SU-DHL-6 (cell line): ENCODE measurements around the gene AKNAD1.

ENCODE experiments used
- H2AFZ ChIP-seq: fragments of 200-600 bp; sonication (generic); 2 replicates; pipeline ENCODE4 v1.6.1; 2014; ENCODE audit warnings: low read depth, mild to moderate bottlenecking, moderate library complexity, mixed read lengths, antibody characterized with exemption, low read length; ENCODE audit not compliant: severe bottlenecking
- H3F3A ChIP-seq: fragments of 200-600 bp; shearing (Covaris generic); 2 replicates; pipeline ENCODE4 v1.6.0; 2016; ENCODE audit warnings: antibody characterized with exemption, mild to moderate bottlenecking; ENCODE audit not compliant: insufficient read depth
- H3K27ac ChIP-seq: fragments of 200-600 bp; sonication (generic); 2 replicates; pipeline ENCODE4 v1.5.1; 2016; ENCODE audit warnings: low read depth, mild to moderate bottlenecking, low read length, moderate library complexity, mixed read lengths
- H3K27me3 ChIP-seq: fragments of 200-600 bp; sonication (generic), shearing (Covaris generic); 2 replicates; pipeline ENCODE4 v1.6.0; 2014; ENCODE audit warnings: mild to moderate bottlenecking, low read length
- H3K36me3 ChIP-seq: fragments of 200-600 bp; sonication (generic); 2 replicates; pipeline ENCODE4 v1.6.1; 2014; ENCODE audit warnings: mild to moderate bottlenecking, low read length, mixed read lengths
- H3K4me2 ChIP-seq: fragments of 300-600, 200-600 bp; shearing (Covaris generic), sonication (generic); 2 replicates; pipeline ENCODE4 v1.6.0; 2014; ENCODE audit warnings: low read length, low read depth, mild to moderate bottlenecking; ENCODE audit not compliant: poor library complexity, severe bottlenecking
- H3K4me3 ChIP-seq: fragments of 200-600 bp; sonication (generic); 2 replicates; pipeline ENCODE4 v1.5.1; 2014; ENCODE audit warnings: antibody characterized with exemption, low read length, mild to moderate bottlenecking, mixed read lengths; ENCODE audit not compliant: insufficient read depth, poor library complexity, severe bottlenecking
- H3K79me2 ChIP-seq: fragments of 200-600 bp; sonication (generic); 2 replicates; pipeline ENCODE4 v1.6.1; 2014; ENCODE audit warnings: mild to moderate bottlenecking, low read length, moderate library complexity; ENCODE audit not compliant: insufficient read depth
- H3K9ac ChIP-seq: fragments of 200-600 bp; sonication (generic); 2 replicates; pipeline ENCODE4 v1.7.0; 2014; ENCODE audit warnings: mild to moderate bottlenecking, low read length
- H3K9me2 ChIP-seq: fragments of 200-600 bp; sonication (generic); replicated peaks from 2 replicates; pipeline ENCODE4 v1.6.1; 2014; ENCODE audit warnings: low read length; ENCODE audit not compliant: insufficient read depth
- H3K9me3 ChIP-seq: fragments of 200-600 bp; sonication (generic); 2 replicates; pipeline ENCODE4 v1.6.1; 2014; ENCODE audit warnings: low read length, mixed read lengths; ENCODE audit not compliant: insufficient read depth
- H4K20me1 ChIP-seq: fragments of 200-600 bp; sonication (generic); 2 replicates; pipeline ENCODE4 v1.6.1; 2014; ENCODE audit warnings: low read depth, mild to moderate bottlenecking, antibody characterized with exemption, low read length, moderate library complexity, mixed read lengths
- EZH2phosphoT487 ChIP-seq: fragments of 200-600 bp; sonication (generic), shearing (Covaris generic); conservative IDR thresholded peaks from 2 replicates; pipeline ENCODE4 v1.6.1; 2018; ENCODE audit warnings: mild to moderate bottlenecking, antibody characterized with exemption, low read length, moderate library complexity, mixed read lengths
- TF ChIP-seq, protein P1 (sequence below): fragments of 200-600 bp; sonication (generic); IDR thresholded peaks from one replicate; pipeline ENCODE4 v1.5.1; 2017; ENCODE audit warnings: antibody characterized with exemption, mild to moderate bottlenecking, low read length, moderate library complexity; ENCODE audit not compliant: insufficient read depth, poor library complexity, severe bottlenecking

The AKNAD1 gene

GRCh38 chr1:108831225-108831624 lies 25.7 kb downstream of the AKNAD1 start:
- no peak overlapping the region for H3K4me3 ChIP-seq
- TF ChIP-seq, protein P1, sequence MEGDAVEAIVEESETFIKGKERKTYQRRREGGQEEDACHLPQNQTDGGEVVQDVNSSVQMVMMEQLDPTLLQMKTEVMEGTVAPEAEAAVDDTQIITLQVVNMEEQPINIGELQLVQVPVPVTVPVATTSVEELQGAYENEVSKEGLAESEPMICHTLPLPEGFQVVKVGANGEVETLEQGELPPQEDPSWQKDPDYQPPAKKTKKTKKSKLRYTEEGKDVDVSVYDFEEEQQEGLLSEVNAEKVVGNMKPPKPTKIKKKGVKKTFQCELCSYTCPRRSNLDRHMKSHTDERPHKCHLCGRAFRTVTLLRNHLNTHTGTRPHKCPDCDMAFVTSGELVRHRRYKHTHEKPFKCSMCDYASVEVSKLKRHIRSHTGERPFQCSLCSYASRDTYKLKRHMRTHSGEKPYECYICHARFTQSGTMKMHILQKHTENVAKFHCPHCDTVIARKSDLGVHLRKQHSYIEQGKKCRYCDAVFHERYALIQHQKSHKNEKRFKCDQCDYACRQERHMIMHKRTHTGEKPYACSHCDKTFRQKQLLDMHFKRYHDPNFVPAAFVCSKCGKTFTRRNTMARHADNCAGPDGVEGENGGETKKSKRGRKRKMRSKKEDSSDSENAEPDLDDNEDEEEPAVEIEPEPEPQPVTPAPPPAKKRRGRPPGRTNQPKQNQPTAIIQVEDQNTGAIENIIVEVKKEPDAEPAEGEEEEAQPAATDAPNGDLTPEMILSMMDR, result no peak
- TF ChIP-seq EZH2phosphoT487, result no peak
- no peaks in the 10 kb centered on the region for H3K79me2 ChIP-seq
- no peaks in the 10 kb centered on the region for H3F3A ChIP-seq
- no peaks in the 10 kb centered on the region for H3K27me3 ChIP-seq
- H3K9ac ChIP-seq, result no peak overlapping the region
- no peaks in the 10 kb centered on the region for H3K9me2 ChIP-seq
- H4K20me1 ChIP-seq, result no peaks in the 10 kb centered on the region
- H2AFZ ChIP-seq, result no peak overlapping the region
- no peaks in the 10 kb centered on the region for H3K36me3 ChIP-seq
- no peak overlapping the region for H3K4me2 ChIP-seq
- H3K27ac ChIP-seq, result no peak overlapping the region
- no peaks in the 10 kb centered on the region for H3K9me3 ChIP-seq

- H3K79me2 ChIP-seq, result no peaks in the 10 kb centered on the region
- H3K4me3 ChIP-seq, result no peak overlapping the region
- H2AFZ ChIP-seq, result no peak overlapping the region
- no peak overlapping the region for H3K4me2 ChIP-seq
- TF ChIP-seq EZH2phosphoT487, result no peak
- TF ChIP-seq, protein P1, result no peak
- H3K27ac ChIP-seq, result no peak overlapping the region
- H3K36me3 ChIP-seq, result no peaks in the 10 kb centered on the region
- no peaks in the 10 kb centered on the region for H4K20me1 ChIP-seq
- H3K9ac ChIP-seq, result no peak overlapping the region
- no peaks in the 10 kb centered on the region for H3K9me2 ChIP-seq
- no peaks in the 10 kb centered on the region for H3K27me3 ChIP-seq
- H3K9me3 ChIP-seq, result no peaks in the 10 kb centered on the region
- H3F3A ChIP-seq, result no peaks in the 10 kb centered on the region
Observed at GRCh38 chr1:108830119-108831008, 26.5 kb downstream of the AKNAD1 start.

- Histone ChIP-seq H3K27me3 (no peaks in the 10 kb centered on the region), H3K9me3 (no peaks in the 10 kb centered on the region), H3K36me3 (no peaks in the 10 kb centered on the region), H2AFZ (no peak overlapping the region), H3K9me2 (no peaks in the 10 kb centered on the region), H4K20me1 (no peaks in the 10 kb centered on the region), H3K9ac (no peak overlapping the region), H3K79me2 (no peaks in the 10 kb centered on the region), H3K4me2 (no peak overlapping the region), H3F3A (no peaks in the 10 kb centered on the region), H3K27ac (no peak overlapping the region), H3K4me3 (no peak overlapping the region)
- TF ChIP-seq, protein P1, result no peak
- no peak for TF ChIP-seq EZH2phosphoT487
Observed at GRCh38 chr1:108829498-108829916, 27.4 kb downstream of the AKNAD1 start.
